DND-41 (cell line): ENCODE measurements around the gene LYSMD3.

Experiments used
- ATAC-seq: fragments of 200-7000 bp; cut with Tn5 transposase; 3 replicates; pipeline ENCODE4 v1.9.1; 2021; ENCODE audit warnings: low read depth; ENCODE audit not compliant: insufficient read depth
- DNase-seq: peaks from one replicate; pipeline ENCODE4 v3.0.0-alpha.2; 2020
- H2AFZ ChIP-seq: 2 replicates; pipeline ENCODE4 v1.6.0; 2012; ENCODE audit warnings: low read depth, low read length
- H3K27ac ChIP-seq: 2 replicates; pipeline ENCODE4 v1.5.1; 2012; ENCODE audit warnings: low read length, inconsistent platforms
- H3K27me3 ChIP-seq: fragments of 200-600 bp; sonication (generic); 2 replicates; pipeline ENCODE4 v1.6.0; 2012; ENCODE audit warnings: low read length, mild to moderate bottlenecking, inconsistent platforms; ENCODE audit not compliant: insufficient read depth, poor library complexity
- H3K36me3 ChIP-seq: 2 replicates; pipeline ENCODE4 v1.5.1; 2012; ENCODE audit warnings: low read length, inconsistent platforms; ENCODE audit not compliant: insufficient read depth
- H3K4me1 ChIP-seq: 2 replicates; pipeline ENCODE4 v1.5.1; 2012; ENCODE audit warnings: mild to moderate bottlenecking, low read length; ENCODE audit not compliant: insufficient read depth
- H3K4me2 ChIP-seq: 2 replicates; pipeline ENCODE4 v1.6.0; 2012; ENCODE audit warnings: mild to moderate bottlenecking, moderate library complexity, low read length, inconsistent platforms; ENCODE audit not compliant: insufficient read depth
- H3K4me3 ChIP-seq, 2 experiments: fragments of 200-600 bp in 1 of 2; shearing (Covaris generic) in 1 of 2; 2 replicates each; pipeline ENCODE4 v1.5.1; 2012 to 2016; ENCODE audit warnings: inconsistent platforms in 2 of 2, low read length in 2 of 2, mild to moderate bottlenecking in 2 of 2, low read depth in 1 of 2, moderate library complexity in 1 of 2
- H3K79me2 ChIP-seq: 2 replicates; pipeline ENCODE4 v1.6.0; 2012; ENCODE audit warnings: low read length, inconsistent platforms; ENCODE audit not compliant: insufficient read depth
- H3K9ac ChIP-seq: 2 replicates; pipeline ENCODE4 v1.6.0; 2012; ENCODE audit warnings: low read depth, mild to moderate bottlenecking, inconsistent platforms, low read length, moderate library complexity
- H3K9me3 ChIP-seq: 2 replicates; pipeline ENCODE4 v1.5.1; 2012; ENCODE audit warnings: low read length, moderate library complexity, mild to moderate bottlenecking, inconsistent platforms; ENCODE audit not compliant: insufficient read depth, severe bottlenecking
- H4K20me1 ChIP-seq: 2 replicates; pipeline ENCODE4 v1.6.0; 2012; ENCODE audit warnings: low read length; ENCODE audit not compliant: insufficient read depth
- EZH2 ChIP-seq: IDR thresholded peaks from 3 replicates; pipeline ENCODE4 v1.6.1; 2012; ENCODE audit warnings: borderline replicate concordance, low read depth, mild to moderate bottlenecking, moderate library complexity, low read length, inconsistent platforms; ENCODE audit not compliant: severe bottlenecking
- TF ChIP-seq, protein P1 (sequence below): IDR thresholded peaks from 2 replicates; pipeline ENCODE4 v1.5.1; 2012; ENCODE audit warnings: borderline replicate concordance, low read length, moderate library complexity, mild to moderate bottlenecking; ENCODE audit not compliant: poor library complexity, severe bottlenecking; ENCODE audit errors: extremely low read depth

The LYSMD3 gene

DNA sequence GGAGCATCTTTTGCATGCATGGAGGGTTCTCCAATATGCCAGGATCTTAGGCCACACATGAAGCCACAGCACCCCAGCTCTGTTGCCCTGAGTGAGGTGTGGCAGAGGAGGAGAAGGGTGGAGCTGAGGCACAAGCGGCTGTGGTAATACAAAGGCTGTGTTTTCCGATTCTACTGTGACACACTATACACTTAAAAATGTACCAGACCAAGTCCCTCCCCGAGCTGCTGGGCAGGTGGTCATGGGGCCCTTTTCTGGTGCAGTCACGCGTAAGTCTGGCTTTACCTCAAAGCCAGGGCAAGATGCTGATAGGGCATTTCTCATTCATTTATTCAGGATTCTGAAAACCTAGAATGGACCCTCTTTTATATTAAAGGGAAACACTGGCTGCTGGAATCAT is 33.0 kb upstream of the LYSMD3 start:
- Histone ChIP-seq H3K27ac (no peak overlapping the region), H3K9me3 (no peaks in the 10 kb centered on the region), H2AFZ (no peak overlapping the region), H4K20me1 (no peaks in the 10 kb centered on the region), H3K4me1 (no peaks in the 10 kb centered on the region), H3K36me3 (no peaks in the 10 kb centered on the region), H3K79me2 (no peaks in the 10 kb centered on the region), H3K4me2 (no peak overlapping the region), H3K27me3 (peaks cover 6% of the 10 kb centered on the region), H3K9ac (no peak overlapping the region), H3K4me3 (no peak overlapping the region)
- ATAC-seq: no peak
- DNase-seq: no peak
- TF ChIP-seq, protein P1, sequence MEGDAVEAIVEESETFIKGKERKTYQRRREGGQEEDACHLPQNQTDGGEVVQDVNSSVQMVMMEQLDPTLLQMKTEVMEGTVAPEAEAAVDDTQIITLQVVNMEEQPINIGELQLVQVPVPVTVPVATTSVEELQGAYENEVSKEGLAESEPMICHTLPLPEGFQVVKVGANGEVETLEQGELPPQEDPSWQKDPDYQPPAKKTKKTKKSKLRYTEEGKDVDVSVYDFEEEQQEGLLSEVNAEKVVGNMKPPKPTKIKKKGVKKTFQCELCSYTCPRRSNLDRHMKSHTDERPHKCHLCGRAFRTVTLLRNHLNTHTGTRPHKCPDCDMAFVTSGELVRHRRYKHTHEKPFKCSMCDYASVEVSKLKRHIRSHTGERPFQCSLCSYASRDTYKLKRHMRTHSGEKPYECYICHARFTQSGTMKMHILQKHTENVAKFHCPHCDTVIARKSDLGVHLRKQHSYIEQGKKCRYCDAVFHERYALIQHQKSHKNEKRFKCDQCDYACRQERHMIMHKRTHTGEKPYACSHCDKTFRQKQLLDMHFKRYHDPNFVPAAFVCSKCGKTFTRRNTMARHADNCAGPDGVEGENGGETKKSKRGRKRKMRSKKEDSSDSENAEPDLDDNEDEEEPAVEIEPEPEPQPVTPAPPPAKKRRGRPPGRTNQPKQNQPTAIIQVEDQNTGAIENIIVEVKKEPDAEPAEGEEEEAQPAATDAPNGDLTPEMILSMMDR: no peak
- TF ChIP-seq EZH2: no peak

DNA sequence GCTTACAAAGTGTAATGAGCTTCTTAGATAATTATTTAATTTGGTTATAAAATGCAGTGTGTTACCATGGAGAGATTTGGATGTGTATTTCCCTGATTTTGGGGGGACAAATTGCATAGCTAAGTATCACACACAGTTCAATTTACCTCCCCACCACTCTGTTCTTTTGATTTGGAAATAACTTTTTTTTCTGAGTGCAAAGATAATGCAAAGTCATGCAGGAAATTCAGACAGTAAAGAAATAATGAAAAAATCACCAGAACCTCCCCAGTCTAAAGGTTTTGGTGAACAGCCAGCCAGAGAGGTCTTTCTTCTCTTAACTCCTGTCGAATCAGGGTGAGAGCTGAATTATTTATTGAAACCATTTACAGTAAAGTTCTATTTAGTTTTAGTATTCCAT is 32.4 kb upstream of the LYSMD3 start:
- Histone ChIP-seq H3K36me3 (no peaks in the 10 kb centered on the region), H3K4me2 (no peak overlapping the region), H3K79me2 (no peaks in the 10 kb centered on the region), H3K27me3 (peaks cover 6% of the 10 kb centered on the region), H2AFZ (no peak overlapping the region), H3K27ac (no peak overlapping the region), H3K4me3 (no peak overlapping the region), H4K20me1 (no peaks in the 10 kb centered on the region), H3K9me3 (no peaks in the 10 kb centered on the region), H3K4me1 (no peaks in the 10 kb centered on the region), H3K9ac (no peak overlapping the region)
- ATAC-seq: no peak
- TF ChIP-seq, protein P1: no peak
- TF ChIP-seq EZH2: no peak
- DNase-seq: no peak

DNA sequence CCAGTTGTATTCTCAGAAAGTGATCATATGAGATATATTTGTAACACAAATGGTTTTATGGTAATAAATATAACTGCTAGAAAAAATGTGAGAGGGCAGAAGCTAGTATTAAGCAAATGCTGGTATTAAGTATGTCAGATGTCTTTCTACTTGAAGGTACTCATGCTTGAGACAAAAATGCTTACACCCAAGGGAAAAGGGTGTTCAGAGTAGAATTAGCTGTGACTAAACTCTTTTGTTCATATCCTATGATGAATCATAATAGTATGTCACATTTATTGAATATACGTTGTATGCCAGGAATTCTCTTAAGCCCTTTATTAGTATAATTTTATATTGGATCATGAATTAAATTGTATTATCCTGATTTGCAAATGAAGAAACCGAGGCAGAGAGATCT is 31.4 kb upstream of the LYSMD3 start:
- no peak overlapping the region for H3K27ac ChIP-seq
- no peaks in the 10 kb centered on the region for H3K9me3 ChIP-seq
- no peaks in the 10 kb centered on the region for H3K36me3 ChIP-seq
- no peaks in the 10 kb centered on the region for H3K4me1 ChIP-seq
- no peak overlapping the region for H3K4me3 ChIP-seq
- H3K4me2 ChIP-seq: no peak overlapping the region
- ATAC-seq: no peak
- peaks cover 6% of the 10 kb centered on the region for H3K27me3 ChIP-seq
- no peak overlapping the region for H2AFZ ChIP-seq
- no peaks in the 10 kb centered on the region for H3K79me2 ChIP-seq
- no peaks in the 10 kb centered on the region for H4K20me1 ChIP-seq
- DNase-seq: no peak
- no peak overlapping the region for H3K9ac ChIP-seq
- TF ChIP-seq, protein P1: no peak
- TF ChIP-seq EZH2: no peak
